Mammary epithelial cell (primary cell): ENCODE results near the gene NPIPB8.

Experiments used
- CTCF ChIP-seq, 2 donors: IDR thresholded peaks in 1 of 2; conservative IDR thresholded peaks in 1 of 2; 2 replicates each; pipeline ENCODE4 v1.5.1; 2011 to 2012; ENCODE audit warnings: inconsistent platforms in 2 of 2, low read length in 2 of 2, mild to moderate bottlenecking in 2 of 2, control low read depth in 1 of 2, low read depth in 1 of 2; ENCODE audit not compliant: insufficient read depth in 1 of 2; ENCODE audit errors: extremely low read depth in 1 of 2
- EZH2 ChIP-seq: IDR thresholded peaks from 2 replicates; pipeline ENCODE4 v1.6.1; 2012; ENCODE audit warnings: low read length, inconsistent platforms, borderline replicate concordance

GRCh38 chr16:28603381-28604185, 34.3 kb upstream of the NPIPB8 start:
- TF ChIP-seq CTCF (conservative IDR thresholded peaks at IDR 0.05 in 1 of 2, IDR thresholded peaks at IDR 0.05 in 1 of 2; ENCODE audit: extremely low read depth in 1 of 2, insufficient read depth in 1 of 2, low read depth in 1 of 2, low read length in 2 of 2) (no peak), EZH2 (no peak)
